Measurements from ENCODE around the gene ADGRF5.

The ADGRF5 gene

GRCh38 chr6:46935687-46936086 lies 13.9 kb upstream of the ADGRF5 start:
- H3K4me3 ChIP-seq (ENCODE audit: control insufficient read depth, low read depth, low read length): no peak overlapping the region
- no peak for TF ChIP-seq CTCF (IDR thresholded peaks at IDR 0.05; ENCODE audit: control insufficient read depth, insufficient read depth, low read depth, low read length, missing control alignments)
- DNase-seq (ENCODE audit: low read depth): no peak

- no peak overlapping the region for H3K4me3 ChIP-seq (ENCODE audit: control insufficient read depth, low read depth, low read length)
Observed at GRCh38 chr6:46933751-46934150, 12.0 kb upstream of the ADGRF5 start.

GRCh38 chr6:46932526-46933319 lies 11.0 kb upstream of the ADGRF5 start:
- TF ChIP-seq CTCF (IDR thresholded peaks at IDR 0.05; ENCODE audit: control insufficient read depth, insufficient read depth, low read depth, low read length, missing control alignments): no peak
- H3K4me3 ChIP-seq (ENCODE audit: control insufficient read depth, low read depth, low read length): no peak overlapping the region
- no peak for DNase-seq (ENCODE audit: low read depth)

More at GRCh38 chr6:46933751-46934150, 12.0 kb upstream of the ADGRF5 start:
- no peak for DNase-seq (ENCODE audit: low read depth)
- TF ChIP-seq CTCF (IDR thresholded peaks at IDR 0.05; ENCODE audit: control insufficient read depth, insufficient read depth, low read depth, low read length, missing control alignments): no peak

GRCh38 chr6:46931416-46931815 lies 9.7 kb upstream of the ADGRF5 start:
- no peak overlapping the region for H3K4me3 ChIP-seq (ENCODE audit: control insufficient read depth, low read depth, low read length)
- TF ChIP-seq CTCF (IDR thresholded peaks at IDR 0.05; ENCODE audit: control insufficient read depth, insufficient read depth, low read depth, low read length, missing control alignments): no peak
- no peak for DNase-seq (ENCODE audit: low read depth)

- TF ChIP-seq CTCF (IDR thresholded peaks at IDR 0.05; ENCODE audit: control insufficient read depth, insufficient read depth, low read depth, low read length, missing control alignments): no peak
- DNase-seq (ENCODE audit: low read depth): no peak
- no peak overlapping the region for H3K4me3 ChIP-seq (ENCODE audit: control insufficient read depth, low read depth, low read length)
Observed at GRCh38 chr6:46930331-46930730, 8.6 kb upstream of the ADGRF5 start.

- H3K4me3 ChIP-seq (ENCODE audit: control insufficient read depth, low read depth, low read length): no peak overlapping the region
- DNase-seq (ENCODE audit: low read depth): no peak
- no peak for TF ChIP-seq CTCF (IDR thresholded peaks at IDR 0.05; ENCODE audit: control insufficient read depth, insufficient read depth, low read depth, low read length, missing control alignments)
Observed at GRCh38 chr6:46927066-46927465, 5.3 kb upstream of the ADGRF5 start.

Measured in AG09309 (cell line).